NCI-H2081 (cell line): ENCODE measurements around the gene TAGLN.
A peak's percentile ranks its signal among the peaks of the same experiment; 100 is the strongest.

Experiments
- DNase-seq, 2 experiments: peaks; one replicate each; lab custom pipeline; 2025; lab: John Stamatoyannopoulos, UW

TAGLN gene

DNA sequence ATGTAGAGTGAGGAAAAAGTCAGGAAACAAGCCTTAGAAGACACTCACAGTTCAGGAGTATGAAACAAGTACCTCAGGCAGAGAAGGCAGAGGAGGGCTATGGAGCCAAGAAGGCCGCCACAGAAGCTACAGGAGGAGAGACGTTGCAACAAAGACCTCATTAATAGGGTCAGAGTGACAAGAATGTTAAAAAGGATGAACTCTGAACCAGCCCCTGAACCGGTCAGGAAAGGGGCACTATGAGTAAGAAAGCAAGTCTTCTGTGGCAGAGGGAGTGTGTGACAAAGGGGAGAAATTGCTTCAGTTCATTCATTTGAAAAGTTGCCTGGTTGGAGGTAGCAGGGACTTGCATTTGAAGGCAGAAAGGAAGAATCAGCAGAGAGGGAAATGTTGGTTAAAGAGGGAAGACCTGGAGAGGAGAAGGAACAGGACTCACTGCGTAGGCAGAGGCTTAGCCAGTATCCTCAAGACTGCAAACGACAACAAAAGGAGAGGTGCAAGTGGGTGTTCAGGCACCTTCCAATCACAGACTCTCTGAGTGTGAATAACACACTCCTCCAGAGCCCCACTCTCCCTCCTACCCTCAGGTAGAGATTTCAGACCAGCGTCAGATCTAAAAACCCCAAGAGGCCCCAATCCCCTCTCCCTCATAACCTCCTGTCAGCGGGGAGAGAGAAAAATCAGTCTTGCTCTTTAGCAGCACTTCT, 15.4 kb downstream of the TAGLN start:
- DNase-seq, result no peak

DNA sequence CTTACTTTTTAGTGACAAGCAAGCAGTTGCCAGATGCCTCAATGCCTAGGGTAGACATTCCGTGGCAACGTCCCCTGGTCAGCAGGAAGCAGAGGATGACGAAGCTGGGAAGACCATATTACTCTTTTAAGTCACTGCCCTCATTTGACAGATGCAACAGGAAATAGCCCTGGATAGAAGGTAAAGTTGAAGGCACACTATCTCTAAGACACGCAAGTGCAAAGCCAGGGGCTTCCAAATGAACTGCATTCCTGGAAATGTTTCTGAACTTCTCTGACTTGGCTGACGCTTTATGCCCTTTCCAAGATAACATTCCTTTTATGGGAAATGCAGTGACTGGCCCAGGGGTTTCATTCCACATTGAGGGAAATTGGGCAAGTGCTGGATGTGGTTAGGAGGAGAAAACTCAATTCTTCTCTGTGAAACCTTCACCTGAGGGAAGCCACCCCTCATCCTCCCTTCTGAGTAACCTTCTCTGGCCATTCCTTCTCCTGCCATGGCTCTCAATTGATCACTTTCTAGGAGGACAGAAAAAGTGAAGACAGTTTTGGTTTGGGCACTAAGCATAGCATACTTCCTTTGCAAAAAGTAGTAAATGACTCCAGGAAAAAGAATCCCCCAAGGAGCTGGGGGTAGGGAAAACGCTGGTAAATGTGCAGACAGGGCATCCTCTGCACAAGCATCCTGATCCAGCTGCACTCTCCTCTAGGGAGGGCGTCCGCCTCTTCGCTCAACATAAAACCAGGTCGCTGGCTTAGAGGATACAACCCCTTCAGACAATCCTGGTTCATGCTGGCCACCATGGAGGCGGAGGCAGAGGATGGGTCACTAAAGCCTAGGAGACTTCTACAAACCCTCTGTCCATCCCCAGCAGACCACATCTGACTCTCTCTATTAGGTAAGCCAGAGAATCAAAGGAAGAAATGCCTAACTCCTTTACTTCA, 18.2 kb downstream of the TAGLN start:
- no peak for DNase-seq

GRCh38 chr11:117218133-117218915, 19.2 kb downstream of the TAGLN start:
- DNase-seq, result no peak

DNA sequence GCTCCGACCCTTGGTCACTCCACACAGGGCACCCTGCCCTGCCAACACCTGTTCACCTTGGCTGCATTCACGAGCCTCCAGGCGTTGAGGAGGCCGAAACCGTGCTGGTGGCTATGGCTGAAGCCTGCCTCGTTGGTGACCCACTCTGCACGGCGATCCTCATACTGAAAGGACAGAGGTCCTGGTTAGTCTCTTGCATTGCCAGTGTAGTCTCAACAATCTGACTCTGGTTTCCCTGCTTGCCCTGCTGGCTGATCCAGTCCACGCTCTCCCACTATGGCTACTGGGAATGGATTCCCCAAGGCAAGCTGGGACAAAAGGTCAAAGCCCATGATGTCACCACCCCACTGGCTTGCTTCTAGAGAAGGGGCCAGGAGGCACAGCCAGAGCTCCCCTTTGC, 19.8 kb downstream of the TAGLN start:
- DNase-seq, result no peak

- no peak for DNase-seq
Observed at GRCh38 chr11:117219455-117219854, 20.3 kb downstream of the TAGLN start.

- no peak for DNase-seq
Observed at GRCh38 chr11:117219995-117220394, 20.8 kb downstream of the TAGLN start.

DNA sequence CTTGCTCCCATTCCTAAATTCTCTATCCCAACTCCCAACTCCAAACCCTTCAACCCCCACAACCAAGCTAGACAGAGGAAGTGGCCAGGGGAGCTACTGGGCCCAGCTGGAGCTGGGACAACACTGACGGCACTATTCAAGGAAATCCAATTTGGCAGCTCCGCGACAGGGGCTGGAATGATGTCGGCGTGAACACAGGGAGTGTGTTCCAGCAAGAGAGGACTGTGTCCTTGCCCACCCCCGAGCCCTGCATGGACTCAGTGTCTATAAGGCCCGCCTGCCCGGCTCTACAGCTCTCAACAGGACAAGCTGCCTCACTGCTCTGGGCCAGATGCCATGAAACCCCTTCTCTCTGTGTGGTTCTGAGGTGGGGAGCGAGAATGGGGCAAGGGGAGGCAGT, 21.4 kb downstream of the TAGLN start:
- DNase-seq, result no peak

DNA sequence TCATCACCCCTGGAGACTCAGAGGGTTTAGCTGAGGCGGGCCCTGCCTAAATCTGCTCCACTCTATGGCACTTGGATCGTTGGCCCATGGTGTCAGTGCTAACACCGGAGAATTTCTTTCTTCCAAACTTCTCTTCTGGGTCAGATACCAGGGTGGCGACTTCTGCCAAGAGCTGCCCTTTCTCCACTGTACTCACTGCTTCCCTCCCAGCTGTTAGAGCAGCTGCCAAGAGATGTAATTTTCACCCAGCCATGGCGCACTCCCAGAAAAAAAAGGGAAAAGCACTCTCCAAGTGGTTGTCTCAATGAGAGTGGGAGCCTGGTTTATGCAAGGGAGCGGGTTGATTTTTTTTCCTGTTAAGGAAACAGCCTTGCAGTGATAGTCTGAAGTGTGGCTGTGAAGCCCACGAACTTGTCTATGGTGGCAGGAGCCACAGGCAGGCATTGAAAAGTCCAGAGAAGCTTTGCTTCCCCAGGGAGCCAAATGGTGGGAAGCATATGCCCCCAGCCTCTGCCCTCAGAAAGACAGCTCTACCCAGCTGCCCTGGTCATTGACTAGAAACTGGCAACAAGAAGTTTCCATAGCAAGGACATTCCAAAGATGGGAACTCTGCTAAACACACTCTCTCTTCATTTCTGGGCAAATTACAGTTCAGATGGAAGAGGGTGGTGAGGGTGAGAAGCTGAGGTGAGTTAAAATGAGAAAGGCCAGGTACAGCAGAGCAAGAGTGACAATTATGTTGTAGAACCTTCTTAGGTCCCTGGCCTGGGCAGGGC, 22.0 kb downstream of the TAGLN start:
- DNase-seq, result no peak

GRCh38 chr11:117221775-117222517, 22.8 kb downstream of the TAGLN start:
- DNase-seq, result peak; percentile 65 to 86

- no peak for DNase-seq
Observed at GRCh38 chr11:117222991-117223740, 24.0 kb downstream of the TAGLN start.

DNA sequence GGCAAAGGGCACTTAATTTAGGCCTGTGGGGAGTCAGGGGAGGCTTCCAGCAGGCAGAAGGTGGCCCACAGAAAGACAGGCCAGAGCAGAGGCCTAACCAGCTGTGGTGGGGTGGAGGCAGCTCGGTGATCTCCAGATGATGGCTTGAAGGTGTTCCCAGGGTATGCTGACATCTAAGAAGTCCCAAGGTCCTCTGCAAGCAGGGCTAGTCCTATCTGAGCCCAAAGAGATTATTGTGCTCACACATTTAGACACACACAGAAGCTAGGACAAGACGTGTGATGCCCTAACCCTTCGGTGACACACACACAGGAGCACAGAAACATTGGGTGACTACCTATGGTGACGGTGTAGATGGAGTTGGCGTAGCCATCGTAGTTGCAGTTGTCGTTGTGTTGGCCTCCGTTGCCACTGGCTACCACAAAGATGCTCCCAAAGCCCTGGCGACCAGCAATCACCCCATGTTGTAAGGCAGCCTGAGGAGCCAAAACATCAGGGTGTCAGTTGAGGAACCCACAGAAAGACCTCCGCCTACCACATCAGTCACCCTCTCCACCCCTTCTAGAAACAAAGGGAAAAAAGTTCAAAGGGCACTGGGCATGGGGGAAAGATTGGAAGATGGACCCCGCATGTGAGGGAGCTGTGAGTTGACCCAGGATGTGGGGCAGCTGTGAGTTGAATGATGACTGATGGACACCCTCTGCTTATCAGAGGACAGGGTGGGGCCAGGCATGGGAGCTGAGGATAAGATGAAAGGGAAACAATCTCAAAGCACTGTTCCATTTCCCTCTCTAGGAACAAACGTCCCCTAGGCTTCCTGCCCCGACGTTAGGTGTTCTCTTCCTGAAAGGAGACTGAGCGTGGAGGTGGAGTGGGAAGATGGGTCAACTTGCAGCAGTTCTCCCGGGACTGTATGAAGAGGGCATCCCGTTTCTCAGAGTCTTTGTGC, 24.8 kb downstream of the TAGLN start:
- DNase-seq, result no peak

- no peak for DNase-seq
Observed at GRCh38 chr11:117225553-117226170, 26.5 kb downstream of the TAGLN start.

- peak; percentile 80 for DNase-seq
Observed at GRCh38 chr11:117226388-117227385, 27.5 kb downstream of the TAGLN start.

- no peak for DNase-seq
Observed at GRCh38 chr11:117228091-117228490, 28.9 kb downstream of the TAGLN start.

DNA sequence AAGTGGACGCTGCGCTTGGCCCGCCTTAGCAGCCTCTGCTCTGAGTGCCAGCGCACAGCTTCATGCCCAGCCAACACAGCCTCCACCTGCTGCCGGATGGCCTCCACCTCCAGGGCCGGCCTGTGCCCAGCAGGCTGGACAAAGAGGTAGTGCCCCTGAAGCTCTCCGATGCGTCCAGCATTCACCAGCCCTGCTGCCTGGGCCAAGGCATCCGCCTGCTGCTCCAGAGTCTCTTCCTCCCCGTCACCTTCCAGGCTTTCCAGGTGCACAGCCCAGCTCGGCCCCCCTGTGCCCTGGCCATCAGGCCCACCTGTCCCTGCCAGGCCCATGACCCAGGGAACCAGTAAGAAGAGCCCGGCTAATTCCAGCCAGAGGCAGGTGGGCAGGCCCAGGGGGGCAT, 30.2 kb downstream of the TAGLN start:
- no peak for DNase-seq

DNA sequence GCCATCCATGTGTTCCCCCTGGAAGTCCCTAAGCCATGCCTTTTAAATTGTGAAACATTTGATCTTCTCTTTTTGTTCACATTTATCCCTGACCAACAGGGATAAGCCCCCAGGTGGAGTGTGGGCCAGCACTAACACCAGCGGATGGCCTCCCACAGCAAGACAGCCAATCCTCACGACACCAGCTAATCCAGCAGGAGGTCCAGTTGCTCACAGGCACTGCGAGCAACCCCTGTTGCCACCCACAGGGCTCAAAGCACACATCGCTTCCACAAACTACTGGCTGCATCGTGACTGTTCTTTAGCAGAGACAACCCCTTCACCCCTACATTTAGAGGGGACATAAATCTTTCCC, 30.7 kb downstream of the TAGLN start:
- no peak for DNase-seq

DNA sequence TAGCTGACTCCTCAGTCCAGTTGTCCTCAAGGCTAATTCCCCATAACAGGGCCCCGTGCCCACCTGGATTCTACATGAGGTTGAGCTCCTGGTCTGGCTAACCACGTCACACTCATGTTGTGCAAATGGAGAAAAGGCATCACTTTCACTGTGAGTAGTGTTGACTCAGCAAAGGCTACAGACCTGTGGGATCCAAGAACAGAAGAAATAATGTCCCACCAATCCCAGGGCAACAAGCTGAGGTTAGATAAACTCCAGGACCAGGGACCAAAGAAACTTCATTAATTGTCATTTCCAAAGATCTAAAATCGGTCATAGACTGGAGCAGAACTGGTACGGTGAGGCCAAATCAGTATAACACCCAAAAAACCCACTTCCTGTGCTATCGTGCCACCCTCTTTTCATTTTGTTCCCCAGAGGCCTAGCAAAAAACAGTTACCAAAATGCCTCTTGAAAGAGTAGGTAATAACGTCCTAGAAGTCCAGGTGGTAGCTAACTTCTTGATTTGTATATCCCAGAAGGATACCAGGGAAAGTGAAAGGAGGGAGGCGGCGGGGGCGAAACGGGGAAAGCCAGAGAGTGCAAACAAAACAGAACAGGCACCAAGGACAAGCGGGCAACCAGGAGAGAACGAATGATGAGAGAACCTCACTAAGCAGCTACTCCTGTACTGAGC, 31.3 kb downstream of the TAGLN start:
- DNase-seq, result no peak
